AG04450 (cell line): ENCODE results near the gene DHRS12. TPM values are rescaled to one million over a fixed set of nuclear protein-coding genes. Genes with fewer than 3 reads are reported as not detected.

ENCODE experiments used
- CTCF ChIA-PET: fragments of 300-600, 350-600 bp; formaldehyde crosslinking; extraction: SDS; loops from one replicate; lab custom pipeline; 2022; ENCODE audit warnings: antibody characterized with exemption, inconsistent platforms; lab: Charles Lee
- POLR2A ChIA-PET: fragments of 350-600 bp; formaldehyde crosslinking; extraction: SDS; loops from one replicate; lab custom pipeline; 2021; ENCODE audit warnings: antibody characterized with exemption, inconsistent platforms; lab: Yijun Ruan, JAX
- DNase-seq: peaks from one replicate; pipeline ENCODE4 v3.0.0-alpha.2; 2011; ENCODE audit warnings: low read depth, low spot score
- H3K27ac ChIP-seq: one replicate; pipeline ENCODE4 v1.5.1; 2012; ENCODE audit warnings: low read depth, low read length, control low read depth
- H3K27me3 ChIP-seq: one replicate; pipeline ENCODE4 v1.6.0; 2012; ENCODE audit warnings: low read length; ENCODE audit not compliant: control insufficient read depth, insufficient read depth
- H3K4me3 ChIP-seq: 2 replicates; pipeline ENCODE4 v1.5.1; 2011; ENCODE audit warnings: mild to moderate bottlenecking, low read depth, low read length, control low read depth
- H3K9me3 ChIP-seq: 2 replicates; pipeline ENCODE4 v1.5.1; 2012; ENCODE audit warnings: low read length; ENCODE audit not compliant: control insufficient read depth, insufficient read depth
- polyA plus RNA-seq: library from polyadenylated mRNA; depleted of rRNA; stranded (reverse); fragments of >200 nt; gene quantifications from 2 replicates; pipeline ENCODE4 v1.2.3, GENCODE V29; 2011
- TF ChIP-seq, protein P1 (sequence below): IDR thresholded peaks from 2 replicates; pipeline ENCODE4 v1.5.1; 2011; ENCODE audit warnings: low read depth, low read length, control low read depth, inconsistent platforms

Gene DHRS12
- polyA plus RNA-seq, 1 experiment, result 3.7 TPM

DNA sequence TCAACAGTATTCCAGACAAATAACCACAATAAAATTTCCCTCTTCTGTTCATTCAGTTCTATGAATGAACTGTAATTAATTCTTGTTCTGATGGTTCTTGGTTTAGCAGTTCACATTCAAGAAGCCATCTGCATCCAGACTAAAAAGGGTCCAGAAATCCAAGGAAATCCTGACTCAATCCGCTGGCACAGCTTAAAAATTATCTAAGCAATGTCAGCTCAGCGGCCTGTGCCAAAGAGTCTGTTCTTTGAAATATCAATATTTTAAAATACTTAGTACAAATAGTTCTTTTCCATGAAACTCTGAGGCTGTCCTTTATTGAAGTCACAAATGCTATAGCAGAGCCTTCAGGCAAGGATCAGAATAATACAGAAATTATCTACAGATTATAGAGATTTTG is 57.2 kb downstream of the DHRS12 start:
- TF ChIP-seq, protein P1, sequence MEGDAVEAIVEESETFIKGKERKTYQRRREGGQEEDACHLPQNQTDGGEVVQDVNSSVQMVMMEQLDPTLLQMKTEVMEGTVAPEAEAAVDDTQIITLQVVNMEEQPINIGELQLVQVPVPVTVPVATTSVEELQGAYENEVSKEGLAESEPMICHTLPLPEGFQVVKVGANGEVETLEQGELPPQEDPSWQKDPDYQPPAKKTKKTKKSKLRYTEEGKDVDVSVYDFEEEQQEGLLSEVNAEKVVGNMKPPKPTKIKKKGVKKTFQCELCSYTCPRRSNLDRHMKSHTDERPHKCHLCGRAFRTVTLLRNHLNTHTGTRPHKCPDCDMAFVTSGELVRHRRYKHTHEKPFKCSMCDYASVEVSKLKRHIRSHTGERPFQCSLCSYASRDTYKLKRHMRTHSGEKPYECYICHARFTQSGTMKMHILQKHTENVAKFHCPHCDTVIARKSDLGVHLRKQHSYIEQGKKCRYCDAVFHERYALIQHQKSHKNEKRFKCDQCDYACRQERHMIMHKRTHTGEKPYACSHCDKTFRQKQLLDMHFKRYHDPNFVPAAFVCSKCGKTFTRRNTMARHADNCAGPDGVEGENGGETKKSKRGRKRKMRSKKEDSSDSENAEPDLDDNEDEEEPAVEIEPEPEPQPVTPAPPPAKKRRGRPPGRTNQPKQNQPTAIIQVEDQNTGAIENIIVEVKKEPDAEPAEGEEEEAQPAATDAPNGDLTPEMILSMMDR, result no peak
- CTCF ChIA-PET, result no interaction called here
- no peak for DNase-seq
- Histone ChIP-seq H3K27me3 (no peaks in the 10 kb centered on the region), H3K9me3 (peaks cover 10% of the 10 kb centered on the region), H3K27ac (no peak overlapping the region), H3K4me3 (no peak overlapping the region)
- POLR2A ChIA-PET, result no interaction called here

DNA sequence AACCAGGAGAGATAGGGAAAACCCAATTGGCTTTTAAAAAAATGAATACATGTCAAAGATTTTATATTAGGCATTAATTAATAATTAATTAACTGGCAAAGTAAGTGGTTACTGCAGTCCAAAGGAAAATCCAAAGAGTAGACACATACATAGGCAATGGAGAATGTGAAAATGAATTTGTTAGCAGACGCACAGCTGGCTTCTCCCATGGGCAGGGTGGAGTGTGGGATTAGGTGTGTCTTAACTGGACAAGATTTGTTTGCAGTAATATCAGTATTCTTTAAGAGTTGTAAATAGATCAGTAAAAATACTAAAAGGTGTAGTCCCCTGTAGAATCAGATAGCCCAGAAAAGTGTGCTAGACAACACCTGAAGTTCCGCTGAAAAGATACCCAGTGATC is 58.7 kb downstream of the DHRS12 start:
- no peak for DNase-seq
- POLR2A ChIA-PET, result no interaction called here
- CTCF ChIA-PET, result no interaction called here
- no peaks in the 10 kb centered on the region for H3K27me3 ChIP-seq
- TF ChIP-seq, protein P1, result no peak
- peaks cover 10% of the 10 kb centered on the region for H3K9me3 ChIP-seq
- no peak overlapping the region for H3K4me3 ChIP-seq
- no peak overlapping the region for H3K27ac ChIP-seq

DNA sequence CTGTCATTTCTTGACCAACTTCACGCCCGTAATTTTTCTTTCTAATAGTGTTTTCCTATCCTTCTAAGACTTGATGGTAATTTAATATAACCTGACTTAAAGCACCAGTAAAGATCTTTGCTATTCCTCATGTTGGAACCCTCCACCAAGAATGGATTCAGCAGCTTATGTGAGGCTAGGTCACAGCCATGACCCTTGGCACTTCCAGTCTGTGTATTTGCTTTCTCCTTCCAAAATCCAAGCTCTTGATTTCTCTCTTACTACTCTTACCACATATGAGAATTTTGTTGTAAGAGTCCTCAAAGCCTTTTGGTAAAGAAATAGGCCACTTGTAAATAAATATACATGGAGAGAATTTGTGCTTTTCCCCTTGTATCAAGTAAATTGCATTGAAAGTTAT is 61.4 kb downstream of the DHRS12 start:
- H3K4me3 ChIP-seq, result no peak overlapping the region
- POLR2A ChIA-PET, result no interaction called here
- no peak overlapping the region for H3K27ac ChIP-seq
- CTCF ChIA-PET, result interaction anchor here (0.6 to 1.1 kb wide), 3 partner anchors 11 to 299 kb away, joined by 3 read pairs; no protein-coding TSS in a partner anchor
- TF ChIP-seq, protein P1, result no peak
- H3K27me3 ChIP-seq, result no peaks in the 10 kb centered on the region
- DNase-seq, result no peak
- H3K9me3 ChIP-seq, result peaks cover 3% of the 10 kb centered on the region; the same call in 1 of the 2 replicates

DNA sequence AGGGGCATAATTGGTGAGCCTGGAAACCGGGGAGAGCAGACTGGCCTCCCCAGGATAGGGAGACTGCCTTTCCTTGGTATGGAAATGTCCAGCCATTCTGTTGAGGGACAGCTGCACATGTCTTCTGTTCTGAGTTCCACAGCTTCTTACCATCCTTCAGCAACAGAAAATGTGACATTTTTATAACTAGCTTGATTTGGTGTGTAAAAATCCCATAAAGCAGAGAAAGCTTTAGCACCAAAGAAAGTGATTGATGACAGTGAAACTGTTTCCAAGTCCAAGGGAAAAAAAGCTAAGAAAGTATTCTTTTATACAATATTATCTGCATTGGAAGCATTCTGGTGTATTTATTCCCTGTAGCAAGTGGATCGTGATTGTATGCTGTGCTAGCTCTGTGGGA is 61.9 kb downstream of the DHRS12 start:
- H3K27me3 ChIP-seq, result no peaks in the 10 kb centered on the region
- no peak overlapping the region for H3K27ac ChIP-seq
- no peaks in the 10 kb centered on the region for H3K9me3 ChIP-seq
- no peak overlapping the region for H3K4me3 ChIP-seq
- ChIA-PET POLR2A (no interaction called here), CTCF (interaction anchor here (1.0 to 1.1 kb wide), 2 partner anchors 10 to 22 kb away, joined by 3 read pairs; no protein-coding TSS in a partner anchor)
- DNase-seq, result no peak
- TF ChIP-seq, protein P1, result no peak

DNA sequence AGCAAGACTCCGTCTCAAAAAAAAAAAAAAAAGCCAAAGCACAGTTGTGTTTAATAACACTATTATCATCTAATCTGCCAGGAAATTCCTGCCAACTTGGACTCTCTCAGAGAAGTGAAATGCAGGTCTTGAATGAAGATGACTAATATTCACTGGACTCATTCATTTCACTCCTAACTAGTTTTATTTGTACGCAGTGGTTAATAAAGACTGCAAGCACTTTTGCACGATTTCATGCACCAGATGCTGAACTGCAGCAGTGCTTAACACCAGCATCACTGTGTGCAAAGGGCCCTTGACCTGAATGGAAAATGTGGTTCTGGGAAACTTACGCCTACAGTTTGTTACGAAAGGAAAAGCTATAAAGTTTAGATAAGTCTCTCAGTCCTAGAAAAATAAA is 63.3 kb downstream of the DHRS12 start:
- no peak overlapping the region for H3K4me3 ChIP-seq
- no peaks in the 10 kb centered on the region for H3K9me3 ChIP-seq
- no peak overlapping the region for H3K27ac ChIP-seq
- POLR2A ChIA-PET, result interaction anchor here (0.6 to 1.3 kb wide), 2 partner anchors 288 to 454 kb away, joined by 4 read pairs; partner anchors contain the start of gene INTS6
- CTCF ChIA-PET, result interaction anchor here (0.7 to 1.2 kb wide), 3 partner anchors 10 to 75 kb away, joined by 3 to 6 read pairs (median 4); no protein-coding TSS in a partner anchor
- H3K27me3 ChIP-seq, result no peaks in the 10 kb centered on the region
- DNase-seq, result no peak
- TF ChIP-seq, protein P1, result no peak
